CD4-positive, alpha-beta memory T cell (primary cell): ENCODE results near the gene GNAL. TPM values are rescaled to one million over a fixed set of nuclear protein-coding genes. Genes with fewer than 3 reads are reported as not detected.

Experiments used
- CTCF ChIA-PET: fragments of 350-600 bp; sonication (Branson Sonifier 250); formaldehyde crosslinking; loops from one replicate; lab custom pipeline; 2021; ENCODE audit warnings: inconsistent platforms; ENCODE audit not compliant: partially characterized antibody; lab: Charles Lee
- POLR2A ChIA-PET: fragments of 350-600 bp; sonication (Branson Sonifier 250); formaldehyde crosslinking; loops from one replicate; lab custom pipeline; 2021; ENCODE audit not compliant: partially characterized antibody; lab: Charles Lee
- DNase-seq, 5 donors: peaks; one replicate each; pipeline versions ENCODE4 v3.0.0 to v3.0.0-alpha.2; 2020 to 2022; ENCODE audit warnings: mixed read lengths in 1 of 5
- H3K27ac ChIP-seq: one replicate; pipeline ENCODE4 v1.7.0; 2013; ENCODE audit warnings: low read depth, low read length
- H3K27me3 ChIP-seq: 2 replicates; pipeline ENCODE4 v1.7.0; 2013; ENCODE audit warnings: mild to moderate bottlenecking, low read length, moderate library complexity; ENCODE audit not compliant: insufficient read depth
- H3K36me3 ChIP-seq: 2 replicates; pipeline ENCODE4 v1.7.0; 2013; ENCODE audit warnings: mild to moderate bottlenecking, low read length, moderate library complexity; ENCODE audit not compliant: insufficient read depth
- H3K4me1 ChIP-seq: 2 replicates; pipeline ENCODE4 v1.7.0; 2013; ENCODE audit warnings: mild to moderate bottlenecking, low read length, moderate library complexity; ENCODE audit not compliant: insufficient read depth
- H3K4me3 ChIP-seq, 2 donors: one replicate each; pipeline ENCODE4 v1.7.0; 2013; ENCODE audit warnings: low read length in 2 of 2, mild to moderate bottlenecking in 1 of 2
- H3K9me3 ChIP-seq, 2 donors: one replicate each; pipeline ENCODE4 v1.7.0; 2013; ENCODE audit warnings: low read length in 2 of 2, control low read depth in 1 of 2; ENCODE audit not compliant: control insufficient read depth in 1 of 2
- H3K27ac Mint-ChIP-seq, 7 donors: one replicate each; pipeline ENCODE4 v1.8.0; 2020 to 2021; ENCODE audit warnings: mixed read lengths in 7 of 7, mild to moderate bottlenecking in 6 of 7, inconsistent platforms in 3 of 7, moderate library complexity in 3 of 7
- H3K27me3 Mint-ChIP-seq, 2 donors: one replicate each; pipeline ENCODE4 v1.8.0; 2020 to 2021; ENCODE audit warnings: mixed read lengths in 2 of 2
- H3K36me3 Mint-ChIP-seq, 2 donors: one replicate each; pipeline ENCODE4 v1.8.0; 2020 to 2021; ENCODE audit warnings: mixed read lengths in 2 of 2, inconsistent platforms in 1 of 2, mild to moderate bottlenecking in 1 of 2
- H3K4me1 Mint-ChIP-seq, 4 donors: one replicate each; pipeline ENCODE4 v1.8.0; 2020 to 2021; ENCODE audit warnings: mixed read lengths in 4 of 4, mild to moderate bottlenecking in 1 of 4
- H3K4me3 Mint-ChIP-seq, 8 donors: one replicate each; pipeline ENCODE4 v1.8.0; 2020 to 2021; ENCODE audit warnings: mixed read lengths in 8 of 8, mild to moderate bottlenecking in 7 of 8, moderate library complexity in 6 of 8, inconsistent platforms in 3 of 8
- H3K9me3 Mint-ChIP-seq, 8 donors: one replicate each; pipeline ENCODE4 v1.8.0; 2020 to 2021; ENCODE audit warnings: mixed read lengths in 8 of 8, mild to moderate bottlenecking in 5 of 8, inconsistent platforms in 3 of 8, moderate library complexity in 1 of 8
- intact Hi-C: fragments of 100-400 bp; cut with micrococcal nuclease; formaldehyde crosslinking; loops from one replicate; pipeline ENCODE4 v1.15.1; 2023
- polyA plus RNA-seq, 2 donors: library from polyadenylated mRNA; unstranded; fragments of 300-500 nt; fragmentation: Illumina TruSeq; gene quantifications; one replicate each; pipeline ENCODE4 v1.2.3, GENCODE V29; 2021
- total RNA-seq, 2 experiments: library from RNA; stranded (reverse); gene quantifications; one replicate each; pipeline ENCODE4 v1.2.3, GENCODE V29; 2021

GNAL gene
- total and polyA plus RNA-seq, 4 experiments from 2014 or later = 0.20 to 0.33 (median 0.26) TPM; not detected in 1

GRCh38 chr18:11655606-11655932 is 33.5 kb upstream of the GNAL start:
- Mint-ChIP-seq H3K4me3 (peak overlapping the region in 1 of 8 donors; percentile 41), H3K4me1 (peaks cover 0 to 6% (median 3%) of the 10 kb centered on the region in 4 donors), H3K27ac (no peak overlapping the region), H3K27me3 (peaks cover 17 to 45% of the 10 kb centered on the region in 2 donors), H3K9me3 (peaks cover 0 to 2% (median 0%) of the 10 kb centered on the region in 8 donors), H3K36me3 (no peaks in the 10 kb centered on the region)
- intact Hi-C loops = loop anchor here (5.0 kb wide), 2 partner anchors 217 to 282 kb away; no protein-coding TSS in a partner anchor
- no peak overlapping the region for H3K27ac ChIP-seq
- no peaks in the 10 kb centered on the region for H3K36me3 ChIP-seq
- DNase-seq = no peak
- peak overlapping the region in 1 of 2 donors; percentile 8 for H3K4me3 ChIP-seq
- POLR2A ChIA-PET = no interaction called here
- H3K4me1 ChIP-seq = no peaks in the 10 kb centered on the region
- CTCF ChIA-PET = interaction anchor here (0.9 to 2.6 kb wide), 10 partner anchors 11 to 387 kb away, joined by 3 to 16 read pairs (median 4); no protein-coding TSS in a partner anchor
- no peaks in the 10 kb centered on the region for H3K9me3 ChIP-seq
- no peaks in the 10 kb centered on the region for H3K27me3 ChIP-seq

GRCh38 chr18:11657152-11657551 is 31.9 kb upstream of the GNAL start:
- Mint-ChIP-seq H3K4me1 (peaks cover 0 to 6% (median 3%) of the 10 kb centered on the region in 4 donors), H3K27me3 (peaks cover 17 to 33% of the 10 kb centered on the region in 2 donors), H3K36me3 (no peaks in the 10 kb centered on the region), H3K9me3 (peaks cover 0 to 2% (median 0%) of the 10 kb centered on the region in 8 donors), H3K27ac (no peak overlapping the region), H3K4me3 (no peak overlapping the region)
- Histone ChIP-seq H3K4me3 (no peak overlapping the region), H3K36me3 (no peaks in the 10 kb centered on the region), H3K4me1 (no peaks in the 10 kb centered on the region), H3K27ac (no peak overlapping the region), H3K27me3 (no peaks in the 10 kb centered on the region), H3K9me3 (no peaks in the 10 kb centered on the region)
- intact Hi-C loops = loop anchor here (5.0 kb wide), 2 partner anchors 215 to 280 kb away; no protein-coding TSS in a partner anchor
- no peak for DNase-seq
- POLR2A ChIA-PET = no interaction called here
- CTCF ChIA-PET = interaction anchor here (2.6 kb wide), 1 partner anchor 339 kb away, joined by 16 read pairs; no protein-coding TSS in a partner anchor

- no peak overlapping the region for H3K27ac Mint-ChIP-seq
- Histone ChIP-seq H3K4me1 (no peaks in the 10 kb centered on the region), H3K9me3 (no peaks in the 10 kb centered on the region), H3K36me3 (no peaks in the 10 kb centered on the region), H3K4me3 (no peak overlapping the region), H3K27ac (no peak overlapping the region), H3K27me3 (no peaks in the 10 kb centered on the region)
- no peak for DNase-seq
- POLR2A ChIA-PET = no interaction called here
- intact Hi-C loops = loop anchor here (5.0 kb wide), 2 partner anchors 215 to 280 kb away; no protein-coding TSS in a partner anchor
- no peaks in the 10 kb centered on the region for H3K36me3 Mint-ChIP-seq
- CTCF ChIA-PET = interaction anchor here (0.6 kb wide), 1 partner anchor 165 kb away, joined by 3 read pairs; no protein-coding TSS in a partner anchor
- H3K4me1 Mint-ChIP-seq = peaks cover 0 to 6% (median 3%) of the 10 kb centered on the region in 4 donors
- H3K9me3 Mint-ChIP-seq = peaks cover 0 to 2% (median 0%) of the 10 kb centered on the region in 8 donors
- H3K27me3 Mint-ChIP-seq = peaks cover 17 to 32% of the 10 kb centered on the region in 2 donors
- H3K4me3 Mint-ChIP-seq = no peak overlapping the region
Measured at GRCh38 chr18:11657554-11657953, 31.5 kb upstream of the GNAL start.

GRCh38 chr18:11658019-11658418 is 31.0 kb upstream of the GNAL start:
- Mint-ChIP-seq H3K4me1 (peaks cover 0 to 6% (median 3%) of the 10 kb centered on the region in 4 donors), H3K27ac (no peak overlapping the region), H3K36me3 (no peaks in the 10 kb centered on the region), H3K27me3 (peaks cover 16 to 32% of the 10 kb centered on the region in 2 donors), H3K4me3 (no peak overlapping the region), H3K9me3 (peaks cover 0 to 2% (median 0%) of the 10 kb centered on the region in 8 donors)
- H3K36me3 ChIP-seq = no peaks in the 10 kb centered on the region
- H3K27me3 ChIP-seq = no peaks in the 10 kb centered on the region
- no peaks in the 10 kb centered on the region for H3K4me1 ChIP-seq
- ChIA-PET CTCF (interaction anchor here (0.6 kb wide), 1 partner anchor 166 kb away, joined by 3 read pairs; no protein-coding TSS in a partner anchor), POLR2A (no interaction called here)
- intact Hi-C loops = loop anchor here (5.0 kb wide), 2 partner anchors 214 to 279 kb away; no protein-coding TSS in a partner anchor
- no peak overlapping the region for H3K27ac ChIP-seq
- no peak overlapping the region for H3K4me3 ChIP-seq
- DNase-seq = no peak
- H3K9me3 ChIP-seq = no peaks in the 10 kb centered on the region

- Mint-ChIP-seq H3K36me3 (no peaks in the 10 kb centered on the region), H3K27me3 (peaks cover 14 to 26% of the 10 kb centered on the region in 2 donors), H3K4me1 (peaks cover 0 to 6% (median 3%) of the 10 kb centered on the region in 4 donors), H3K27ac (no peak overlapping the region), H3K9me3 (peaks cover 0 to 2% (median 0%) of the 10 kb centered on the region in 8 donors), H3K4me3 (no peak overlapping the region)
- no peaks in the 10 kb centered on the region for H3K9me3 ChIP-seq
- no peaks in the 10 kb centered on the region for H3K4me1 ChIP-seq
- CTCF ChIA-PET = no interaction called here
- H3K4me3 ChIP-seq = no peak overlapping the region
- intact Hi-C loops = loop anchor here (5.0 kb wide), 2 partner anchors 213 to 278 kb away; no protein-coding TSS in a partner anchor
- no peak for DNase-seq
- no peaks in the 10 kb centered on the region for H3K27me3 ChIP-seq
- POLR2A ChIA-PET = no interaction called here
- no peak overlapping the region for H3K27ac ChIP-seq
- H3K36me3 ChIP-seq = no peaks in the 10 kb centered on the region
Measured at GRCh38 chr18:11658989-11659388, 30.1 kb upstream of the GNAL start.

GRCh38 chr18:11660691-11661090 is 28.4 kb upstream of the GNAL start:
- no peak for DNase-seq
- Histone ChIP-seq H3K4me1 (no peaks in the 10 kb centered on the region), H3K4me3 (no peak overlapping the region), H3K27ac (no peak overlapping the region), H3K36me3 (no peaks in the 10 kb centered on the region), H3K27me3 (no peaks in the 10 kb centered on the region), H3K9me3 (no peaks in the 10 kb centered on the region)
- no peak overlapping the region for H3K4me3 Mint-ChIP-seq
- H3K4me1 Mint-ChIP-seq = peaks cover 0 to 2% (median 0%) of the 10 kb centered on the region in 4 donors
- no peak overlapping the region for H3K27ac Mint-ChIP-seq
- POLR2A ChIA-PET = no interaction called here
- intact Hi-C loops = no loop called here
- H3K36me3 Mint-ChIP-seq = no peaks in the 10 kb centered on the region
- H3K27me3 Mint-ChIP-seq = peaks cover 6 to 16% of the 10 kb centered on the region in 2 donors
- H3K9me3 Mint-ChIP-seq = peaks cover 0 to 2% (median 0%) of the 10 kb centered on the region in 8 donors
- CTCF ChIA-PET = no interaction called here

- H3K4me3 ChIP-seq = no peak overlapping the region
- no peaks in the 10 kb centered on the region for H3K36me3 Mint-ChIP-seq
- H3K27me3 Mint-ChIP-seq = peaks cover 6 to 14% of the 10 kb centered on the region in 2 donors
- H3K36me3 ChIP-seq = no peaks in the 10 kb centered on the region
- intact Hi-C loops = no loop called here
- no peaks in the 10 kb centered on the region for H3K9me3 ChIP-seq
- H3K27ac ChIP-seq = no peak overlapping the region
- no peak overlapping the region for H3K27ac Mint-ChIP-seq
- H3K4me1 Mint-ChIP-seq = no peaks in the 10 kb centered on the region
- no peak for DNase-seq
- no peaks in the 10 kb centered on the region for H3K27me3 ChIP-seq
- ChIA-PET CTCF (no interaction called here), POLR2A (no interaction called here)
- H3K4me3 Mint-ChIP-seq = no peak overlapping the region
- peaks cover 0 to 2% (median 0%) of the 10 kb centered on the region in 8 donors for H3K9me3 Mint-ChIP-seq
- no peaks in the 10 kb centered on the region for H3K4me1 ChIP-seq
Measured at GRCh38 chr18:11661430-11661829, 27.6 kb upstream of the GNAL start.
